Stimulated activated CD4-positive, alpha-beta T cell treated with anti-CD3 and anti-CD28 coated beads, Interleukin-4, amount 100 ng/mL, for 1 hour (primary cell): ENCODE results near the gene APOM.

ENCODE experiments used
- DNase-seq: peaks from one replicate; pipeline ENCODE4 v3.0.0-alpha.2; 2020

Gene APOM

GRCh38 chr6:31655349-31656237 is at the start of gene APOM:
APOM (plus strand) TSS chr6:31655894; CDS start chr6:31655967, 73 bp downstream.
- no peak for DNase-seq

GRCh38 chr6:31607317-31607716 is 48.4 kb upstream of the APOM start:
- DNase-seq, result no peak

GRCh38 chr6:31609519-31610406 is 45.9 kb upstream of the APOM start:
- DNase-seq, result no peak

GRCh38 chr6:31610968-31611367 is 44.7 kb upstream of the APOM start:
- no peak for DNase-seq

GRCh38 chr6:31614075-31614619 is 41.5 kb upstream of the APOM start:
- no peak for DNase-seq

GRCh38 chr6:31614684-31615578 is 40.8 kb upstream of the APOM start, which contains the start of gene AIF1:
AIF1 (plus strand) TSS chr6:31615234; CDS start chr6:31615330, 96 bp downstream.
- no peak for DNase-seq

GRCh38 chr6:31615748-31616147 is 39.9 kb upstream of the APOM start:
- peak; percentile 34 for DNase-seq

GRCh38 chr6:31617010-31617409 is 38.7 kb upstream of the APOM start:
- DNase-seq, result no peak

- DNase-seq, result peak; percentile 95
Observed at GRCh38 chr6:31619805-31620585, 35.7 kb upstream of the APOM start.

- DNase-seq, result peak; percentile 93
Observed at GRCh38 chr6:31620586-31621319, 34.9 kb upstream of the APOM start, which contains the start of gene PRRC2A. PRRC2A (plus strand) TSS chr6:31620715; CDS start chr6:31622790, 2,075 bp downstream.

- no peak for DNase-seq
Observed at GRCh38 chr6:31621320-31621939, 34.3 kb upstream of the APOM start.

- DNase-seq, result no peak
Observed at GRCh38 chr6:31621991-31622390, 33.7 kb upstream of the APOM start.

- no peak for DNase-seq
Observed at GRCh38 chr6:31622684-31623091, 33.0 kb upstream of the APOM start.

GRCh38 chr6:31624070-31624469 is 31.6 kb upstream of the APOM start:
- no peak for DNase-seq

GRCh38 chr6:31626952-31627351 is 28.7 kb upstream of the APOM start:
- no peak for DNase-seq

GRCh38 chr6:31627690-31628287 is 27.9 kb upstream of the APOM start:
- DNase-seq, result no peak

- no peak for DNase-seq
Observed at GRCh38 chr6:31629014-31629413, 26.7 kb upstream of the APOM start.

- no peak for DNase-seq
Observed at GRCh38 chr6:31630177-31630934, 25.3 kb upstream of the APOM start.

GRCh38 chr6:31631209-31631608 is 24.5 kb upstream of the APOM start:
- DNase-seq, result no peak
